IMR-90 (cell line): Measurements from ENCODE around the gene ITPK1. TPM values are rescaled to one million over a fixed set of nuclear protein-coding genes. Genes with fewer than 3 reads are reported as not detected.

Experiments
- ATAC-seq: fragments of 200-7000 bp; cut with Tn5 transposase; 2 replicates; pipeline ENCODE4 v1.9.1; 2020; ENCODE audit warnings: low read depth, mild to moderate bottlenecking, moderate library complexity
- BruUV-seq: library from RNA; stranded (reverse); fragments of 400-500 nt; replicated peaks from 2 replicates; lab custom pipeline; 2021; lab: Mats Ljungman, UMichigan
- CTCF ChIA-PET: fragments of 300-600 bp; formaldehyde crosslinking; extraction: SDS; loops from one replicate; lab custom pipeline; 2021; ENCODE audit warnings: antibody characterized with exemption; lab: Yijun Ruan, JAX
- POLR2A ChIA-PET: fragments of 300-600 bp; sonication (Branson Sonifier 250); formaldehyde crosslinking; loops from one replicate; lab custom pipeline; 2022; ENCODE audit warnings: antibody characterized with exemption; ENCODE audit not compliant: unreplicated experiment; lab: Charles Lee
- DNase-seq: peaks from one replicate; pipeline ENCODE4 v3.0.0; 2013
- H2AFZ ChIP-seq: replicated peaks from 2 replicates; pipeline ENCODE3; 2013; ENCODE audit warnings: low read length, mild to moderate bottlenecking; ENCODE audit not compliant: poor library complexity
- H2AK5ac ChIP-seq: 2 replicates; pipeline ENCODE4 v1.6.1; 2013; ENCODE audit warnings: low read depth, low read length, inconsistent platforms
- H2AK9ac ChIP-seq: replicated peaks from 2 replicates; pipeline ENCODE3; 2013; ENCODE audit warnings: mild to moderate bottlenecking, low read depth, low read length, moderate library complexity; ENCODE audit not compliant: poor library complexity
- H2BK120ac ChIP-seq: 2 replicates; pipeline ENCODE4 v1.6.1; 2013; ENCODE audit warnings: low read depth, low read length, inconsistent platforms
- H2BK15ac ChIP-seq: 3 replicates; pipeline ENCODE4 v1.6.1; 2013; ENCODE audit warnings: low read depth, low read length, inconsistent platforms
- H2BK20ac ChIP-seq: 2 replicates; pipeline ENCODE4 v1.6.1; 2013; ENCODE audit warnings: low read depth, mild to moderate bottlenecking, inconsistent platforms, low read length, moderate library complexity
- H2BK5ac ChIP-seq: 2 replicates; pipeline ENCODE4 v1.6.1; 2013; ENCODE audit warnings: mild to moderate bottlenecking, low read depth, low read length, inconsistent platforms; ENCODE audit not compliant: poor library complexity, severe bottlenecking
- H3K14ac ChIP-seq: replicated peaks from 2 replicates; pipeline ENCODE4 v1.6.1; 2013; ENCODE audit warnings: low read depth, low read length, inconsistent platforms
- H3K18ac ChIP-seq: 2 replicates; pipeline ENCODE4 v1.6.1; 2013; ENCODE audit warnings: low read depth, low read length, control low read depth
- H3K23ac ChIP-seq: 2 replicates; pipeline ENCODE4 v1.6.1; 2013; ENCODE audit warnings: low read depth, low read length, inconsistent platforms
- H3K27ac ChIP-seq: 2 replicates; pipeline ENCODE4 v1.5.1; 2013; ENCODE audit warnings: mild to moderate bottlenecking, control low read depth, low read length; ENCODE audit not compliant: insufficient read depth
- H3K27me3 ChIP-seq: 2 replicates; pipeline ENCODE4 v1.6.1; 2013; ENCODE audit warnings: low read length; ENCODE audit not compliant: control insufficient read depth, insufficient read depth
- H3K36me3 ChIP-seq: 2 replicates; pipeline ENCODE4 v1.6.1; 2013; ENCODE audit warnings: low read length, mixed read lengths; ENCODE audit not compliant: control insufficient read depth, insufficient read depth
- H3K4ac ChIP-seq: 2 replicates; pipeline ENCODE4 v1.6.1; 2013; ENCODE audit warnings: low read depth, low read length, inconsistent platforms
- H3K4me1 ChIP-seq: 2 replicates; pipeline ENCODE4 v1.6.1; 2013; ENCODE audit warnings: low read length, mixed read lengths; ENCODE audit not compliant: control insufficient read depth, insufficient read depth
- H3K4me2 ChIP-seq: 2 replicates; pipeline ENCODE4 v1.6.1; 2013; ENCODE audit warnings: low read depth, mild to moderate bottlenecking, control low read depth, low read length, moderate library complexity
- H3K4me3 ChIP-seq: 2 replicates; pipeline ENCODE4 v1.5.1; 2013; ENCODE audit warnings: low read depth, mild to moderate bottlenecking, control low read depth, low read length, moderate library complexity; ENCODE audit not compliant: insufficient read depth
- H3K56ac ChIP-seq: 2 replicates; pipeline ENCODE4 v1.6.1; 2013; ENCODE audit warnings: low read length, inconsistent platforms; ENCODE audit not compliant: insufficient read depth; ENCODE audit errors: extremely low read depth
- H3K79me1 ChIP-seq, 2 experiments: 2 replicates each; pipeline ENCODE4 v1.6.1; 2013; ENCODE audit warnings: low read length in 2 of 2, inconsistent platforms in 1 of 2, low read depth in 1 of 2
- H3K9ac ChIP-seq: 2 replicates; pipeline ENCODE4 v1.6.1; 2013; ENCODE audit warnings: low read depth, low read length, control low read depth
- H3K9me1 ChIP-seq: 2 replicates; pipeline ENCODE4 v1.6.1; 2013; ENCODE audit warnings: low read length, inconsistent platforms; ENCODE audit not compliant: insufficient read depth
- H3K9me3 ChIP-seq: 2 replicates; pipeline ENCODE4 v1.6.1; 2013; ENCODE audit warnings: low read length; ENCODE audit not compliant: control insufficient read depth, insufficient read depth
- H4K20me1 ChIP-seq: 2 replicates; pipeline ENCODE4 v1.6.1; 2013; ENCODE audit warnings: low read length, inconsistent platforms; ENCODE audit not compliant: insufficient read depth
- H4K5ac ChIP-seq: 2 replicates; pipeline ENCODE4 v1.6.1; 2013; ENCODE audit warnings: mild to moderate bottlenecking, low read depth, low read length, control low read depth
- H4K8ac ChIP-seq, 2 experiments: 2 replicates each; pipeline ENCODE4 v1.6.1; 2013; ENCODE audit warnings: low read depth in 2 of 2, low read length in 2 of 2, control low read depth in 1 of 2, inconsistent platforms in 1 of 2
- H4K91ac ChIP-seq: 2 replicates; pipeline ENCODE4 v1.6.1; 2013; ENCODE audit warnings: low read depth, low read length, inconsistent platforms; ENCODE audit not compliant: insufficient read depth
- BHLHE40 ChIP-seq: fragments of 150-350 bp; IDR thresholded peaks from 2 replicates; pipeline ENCODE4 v1.6.1; 2016; ENCODE audit warnings: mild to moderate bottlenecking, low read depth, low read length
- CEBPB ChIP-seq: IDR thresholded peaks from 2 replicates; pipeline ENCODE4 v1.6.1; 2012; ENCODE audit warnings: low read depth, low read length, improper control_type of control experiment
- CHD1 ChIP-seq: IDR thresholded peaks from 2 replicates; pipeline ENCODE4 v1.6.1; 2012; ENCODE audit warnings: low read depth, low read length, improper control_type of control experiment
- FOS ChIP-seq: fragments of 150-350 bp; IDR thresholded peaks from 2 replicates; pipeline ENCODE4 v1.6.1; 2016; ENCODE audit warnings: low read depth, low read length
- MAZ ChIP-seq: IDR thresholded peaks from 2 replicates; pipeline ENCODE4 v1.6.1; 2012; ENCODE audit warnings: low read depth, mild to moderate bottlenecking, low read length, improper control_type of control experiment, moderate library complexity, borderline replicate concordance
- NFE2L2 ChIP-seq: fragments of 150-350 bp; IDR thresholded peaks from 2 replicates; pipeline ENCODE4 v1.6.1; 2016; ENCODE audit warnings: low read depth, mild to moderate bottlenecking, low read length
- POLR2A ChIP-seq: IDR thresholded peaks from 2 replicates; pipeline ENCODE4 v1.6.1; 2012; ENCODE audit warnings: mild to moderate bottlenecking, low read depth, low read length
- RAD21 ChIP-seq: IDR thresholded peaks from 2 replicates; pipeline ENCODE4 v1.6.1; 2012; ENCODE audit warnings: low read length, improper control_type of control experiment
- RCOR1 ChIP-seq: IDR thresholded peaks from 2 replicates; pipeline ENCODE4 v1.6.1; 2012; ENCODE audit warnings: mild to moderate bottlenecking, low read length, improper control_type of control experiment; ENCODE audit not compliant: insufficient replicate concordance
- RFX5 ChIP-seq: IDR thresholded peaks from 2 replicates; pipeline ENCODE4 v1.8.0; 2012; ENCODE audit warnings: low read depth, mild to moderate bottlenecking, low read length, moderate library complexity
- SMC3 ChIP-seq: fragments of 150-350 bp; IDR thresholded peaks from 2 replicates; pipeline ENCODE4 v1.6.1; 2016; ENCODE audit warnings: low read depth, mild to moderate bottlenecking, antibody characterized with exemption, low read length, moderate library complexity
- WGBS, 2 experiments: methylation state at CpG; one replicate each; pipeline versions ENCODE4 v1.1.5 to v1.1.7; 2013; ENCODE audit warnings: missing lambda C conversion rate in 2 of 2; ENCODE audit not compliant: insufficient read length in 1 of 2; ENCODE audit errors: extremely low coverage in 2 of 2; 5-methylcytosine and 5-hydroxymethylcytosine counted together
- dilution Hi-C: fragments of 300-500 bp; cut with HindIII; formaldehyde crosslinking; loops from one replicate; pipeline ENCODE4 v1.14.3; 2018; ENCODE audit warnings: low sequenced_read_pairs; ENCODE audit not compliant: unreplicated experiment
- in situ Hi-C: fragments of 300-500 bp; cut with MboI; formaldehyde crosslinking; loops from 3 replicates; pipeline ENCODE4 v1.14.3; 2019; ENCODE audit warnings: low sequenced_read_pairs, inconsistent platforms, mixed read lengths
- intact Hi-C: fragments of 100-400 bp; cut with micrococcal nuclease; formaldehyde crosslinking; loops from 2 replicates; pipeline ENCODE4 v1.10.0; 2022
- polyA plus RNA-seq, 3 experiments: library from polyadenylated mRNA; depleted of rRNA; stranded (reverse); fragments of >200 nt; gene quantifications; 2 replicates each; pipeline ENCODE4 v1.2.3, GENCODE V29; 2012; ENCODE audit warnings: low replicate concordance in 1 of 3
- total RNA-seq: library from RNA; depleted of rRNA; stranded (reverse); fragments of >200 nt; gene quantifications from 2 replicates; pipeline ENCODE4 v1.2.3, GENCODE V29; 2012
- TF ChIP-seq, protein P1 (sequence below): conservative IDR thresholded peaks from 2 replicates; pipeline ENCODE4 v1.5.1; 2012; ENCODE audit warnings: mild to moderate bottlenecking, low read depth, low read length, improper control_type of control experiment
- TF ChIP-seq, protein P2 (sequence below): fragments of 150-350 bp; IDR thresholded peaks from 2 replicates; pipeline ENCODE4 v1.6.1; 2016; ENCODE audit warnings: low read depth, mild to moderate bottlenecking, low read length, moderate library complexity, borderline replicate concordance

ITPK1 gene
- total and polyA plus RNA-seq, 2 of the 4 experiments (the other 2 are of a cell fraction), result 21.7 to 26.9 TPM

DNA sequence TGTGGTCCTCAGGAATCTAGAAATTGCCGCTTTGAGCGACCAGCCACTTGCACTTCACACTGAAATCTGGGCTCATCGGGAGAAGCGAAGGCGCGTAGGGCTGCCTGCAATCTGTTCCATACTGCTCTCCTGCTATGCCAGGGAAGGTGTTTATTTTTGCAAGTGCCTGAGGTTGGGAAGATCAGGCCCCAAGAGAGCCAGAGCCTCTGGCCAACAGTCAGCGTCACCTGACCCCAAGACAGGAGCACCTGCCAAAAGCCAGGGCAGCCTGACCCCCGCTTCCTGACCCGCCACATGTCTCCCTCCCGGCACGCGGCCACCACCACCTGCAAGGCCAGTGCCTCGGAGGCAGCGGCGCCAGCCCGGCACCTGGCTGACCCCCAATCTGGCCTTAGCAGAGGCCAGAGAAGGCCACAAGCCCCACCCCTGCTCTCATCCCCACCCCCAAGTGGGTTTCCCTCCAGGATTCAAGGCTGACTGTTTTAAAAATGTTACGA lies 98.4 kb downstream of the ITPK1 start:
- H4K91ac ChIP-seq, result no peak overlapping the region
- intact Hi-C loops, result no loop called here
- ATAC-seq, result no peak
- H3K9me3 ChIP-seq, result no peaks in the 10 kb centered on the region
- no peak overlapping the region for H3K27ac ChIP-seq
- no peaks in the 10 kb centered on the region for H3K79me1 ChIP-seq
- no peak for DNase-seq
- CTCF ChIA-PET, result no interaction called here
- POLR2A ChIA-PET, result no interaction called here
- no TSS peak for BruUV-seq
- H3K14ac ChIP-seq, result no peak overlapping the region
- H2AK9ac ChIP-seq, result no peak overlapping the region
- no peak overlapping the region for H2BK15ac ChIP-seq
- no peaks in the 10 kb centered on the region for H3K36me3 ChIP-seq
- H3K18ac ChIP-seq, result no peak overlapping the region
- H4K5ac ChIP-seq, result no peak overlapping the region
- no peaks in the 10 kb centered on the region for H3K27me3 ChIP-seq
- no peaks in the 10 kb centered on the region for H3K4me1 ChIP-seq
- H3K23ac ChIP-seq, result no peak overlapping the region
- H3K9me1 ChIP-seq, result no peaks in the 10 kb centered on the region
- no peak overlapping the region for H3K4me2 ChIP-seq
- in situ Hi-C loops, result no loop called here
- 90% methylated on average over 4 of the region's 17 CpGs; no CpG with 5 or more reads in 1 of the 2 experiments for WGBS, 2 experiments
- no peak overlapping the region for H2AFZ ChIP-seq
- H2BK5ac ChIP-seq, result no peak overlapping the region
- TF ChIP-seq RAD21, result no peak
- TF ChIP-seq RCOR1, result no peak
- TF ChIP-seq BHLHE40, result no peak
- TF ChIP-seq MAZ, result no peak
- TF ChIP-seq CHD1, result no peak
- no peak for TF ChIP-seq RFX5
- TF ChIP-seq FOS, result no peak
- TF ChIP-seq NFE2L2, result no peak
- no peak for TF ChIP-seq POLR2A
- no peak for TF ChIP-seq CEBPB
- TF ChIP-seq, protein P1, sequence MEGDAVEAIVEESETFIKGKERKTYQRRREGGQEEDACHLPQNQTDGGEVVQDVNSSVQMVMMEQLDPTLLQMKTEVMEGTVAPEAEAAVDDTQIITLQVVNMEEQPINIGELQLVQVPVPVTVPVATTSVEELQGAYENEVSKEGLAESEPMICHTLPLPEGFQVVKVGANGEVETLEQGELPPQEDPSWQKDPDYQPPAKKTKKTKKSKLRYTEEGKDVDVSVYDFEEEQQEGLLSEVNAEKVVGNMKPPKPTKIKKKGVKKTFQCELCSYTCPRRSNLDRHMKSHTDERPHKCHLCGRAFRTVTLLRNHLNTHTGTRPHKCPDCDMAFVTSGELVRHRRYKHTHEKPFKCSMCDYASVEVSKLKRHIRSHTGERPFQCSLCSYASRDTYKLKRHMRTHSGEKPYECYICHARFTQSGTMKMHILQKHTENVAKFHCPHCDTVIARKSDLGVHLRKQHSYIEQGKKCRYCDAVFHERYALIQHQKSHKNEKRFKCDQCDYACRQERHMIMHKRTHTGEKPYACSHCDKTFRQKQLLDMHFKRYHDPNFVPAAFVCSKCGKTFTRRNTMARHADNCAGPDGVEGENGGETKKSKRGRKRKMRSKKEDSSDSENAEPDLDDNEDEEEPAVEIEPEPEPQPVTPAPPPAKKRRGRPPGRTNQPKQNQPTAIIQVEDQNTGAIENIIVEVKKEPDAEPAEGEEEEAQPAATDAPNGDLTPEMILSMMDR, result no peak
- no peak for TF ChIP-seq SMC3
- TF ChIP-seq, protein P2, sequence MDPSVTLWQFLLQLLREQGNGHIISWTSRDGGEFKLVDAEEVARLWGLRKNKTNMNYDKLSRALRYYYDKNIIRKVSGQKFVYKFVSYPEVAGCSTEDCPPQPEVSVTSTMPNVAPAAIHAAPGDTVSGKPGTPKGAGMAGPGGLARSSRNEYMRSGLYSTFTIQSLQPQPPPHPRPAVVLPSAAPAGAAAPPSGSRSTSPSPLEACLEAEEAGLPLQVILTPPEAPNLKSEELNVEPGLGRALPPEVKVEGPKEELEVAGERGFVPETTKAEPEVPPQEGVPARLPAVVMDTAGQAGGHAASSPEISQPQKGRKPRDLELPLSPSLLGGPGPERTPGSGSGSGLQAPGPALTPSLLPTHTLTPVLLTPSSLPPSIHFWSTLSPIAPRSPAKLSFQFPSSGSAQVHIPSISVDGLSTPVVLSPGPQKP, result no peak
- no peak overlapping the region for H2BK120ac ChIP-seq
- H4K20me1 ChIP-seq, result no peaks in the 10 kb centered on the region; the same call in 1 of the 2 replicates
- H4K8ac ChIP-seq, result no peak overlapping the region
- H3K56ac ChIP-seq, result no peak overlapping the region
- H2AK5ac ChIP-seq, result no peak overlapping the region
- no peak overlapping the region for H3K9ac ChIP-seq
- no peak overlapping the region for H2BK20ac ChIP-seq
- H3K4me3 ChIP-seq, result no peak overlapping the region
- dilution Hi-C loops, result no loop called here
- no peak overlapping the region for H3K4ac ChIP-seq
